A549 (cell line): ENCODE data around the gene ARL9.

Experiments used
- BHLHE40 ChIP-seq: IDR thresholded peaks from 2 replicates; pipeline ENCODE4 v1.6.1; 2012; ENCODE audit warnings: low read depth, low read length, inconsistent platforms
- KDM5A ChIP-seq: fragments of 200-600 bp; sonication (generic); IDR thresholded peaks from 2 replicates; pipeline ENCODE4 v1.6.1; 2016; ENCODE audit warnings: antibody characterized with exemption, mild to moderate bottlenecking
- MAFK ChIP-seq: fragments of 450-650 bp; IDR thresholded peaks from 2 replicates; pipeline ENCODE4 v1.6.1; 2014; ENCODE audit not compliant: partially characterized antibody
- POLR2A ChIP-seq: IDR thresholded peaks from 2 replicates; pipeline ENCODE4 v1.6.1; 2012; ENCODE audit warnings: mild to moderate bottlenecking, low read length
- RCOR1 ChIP-seq: fragments of 150-350 bp; IDR thresholded peaks from 2 replicates; pipeline ENCODE4 v1.6.1; 2014; ENCODE audit warnings: antibody characterized with exemption, low read length, low read depth
- TF ChIP-seq, protein P1 (sequence below): fragments of >200 bp; sonication (Bioruptor Twin); formaldehyde crosslinking; IDR thresholded peaks from 3 replicates; pipeline ENCODE4 v1.5.1; 2016

DNA sequence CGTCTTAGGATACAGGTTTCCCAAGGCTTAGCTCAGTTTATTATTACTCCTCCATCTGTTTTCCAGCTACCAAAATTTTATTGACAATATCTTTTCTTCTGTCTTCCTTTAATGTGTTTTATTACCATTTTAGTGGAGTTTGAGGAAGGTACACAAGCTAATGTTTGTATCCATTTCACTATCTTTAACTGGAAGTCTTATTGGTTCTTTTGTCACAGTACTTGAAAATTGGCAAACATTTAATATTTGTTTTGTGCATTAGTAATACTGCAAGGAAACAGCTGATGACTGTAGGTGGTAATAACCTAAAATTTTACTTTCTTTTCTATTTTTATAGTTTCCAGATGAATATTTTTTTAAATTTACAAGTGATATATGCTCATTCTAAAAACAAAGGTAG is 9.3 kb upstream of the ARL9 start:
- TF ChIP-seq, protein P1, sequence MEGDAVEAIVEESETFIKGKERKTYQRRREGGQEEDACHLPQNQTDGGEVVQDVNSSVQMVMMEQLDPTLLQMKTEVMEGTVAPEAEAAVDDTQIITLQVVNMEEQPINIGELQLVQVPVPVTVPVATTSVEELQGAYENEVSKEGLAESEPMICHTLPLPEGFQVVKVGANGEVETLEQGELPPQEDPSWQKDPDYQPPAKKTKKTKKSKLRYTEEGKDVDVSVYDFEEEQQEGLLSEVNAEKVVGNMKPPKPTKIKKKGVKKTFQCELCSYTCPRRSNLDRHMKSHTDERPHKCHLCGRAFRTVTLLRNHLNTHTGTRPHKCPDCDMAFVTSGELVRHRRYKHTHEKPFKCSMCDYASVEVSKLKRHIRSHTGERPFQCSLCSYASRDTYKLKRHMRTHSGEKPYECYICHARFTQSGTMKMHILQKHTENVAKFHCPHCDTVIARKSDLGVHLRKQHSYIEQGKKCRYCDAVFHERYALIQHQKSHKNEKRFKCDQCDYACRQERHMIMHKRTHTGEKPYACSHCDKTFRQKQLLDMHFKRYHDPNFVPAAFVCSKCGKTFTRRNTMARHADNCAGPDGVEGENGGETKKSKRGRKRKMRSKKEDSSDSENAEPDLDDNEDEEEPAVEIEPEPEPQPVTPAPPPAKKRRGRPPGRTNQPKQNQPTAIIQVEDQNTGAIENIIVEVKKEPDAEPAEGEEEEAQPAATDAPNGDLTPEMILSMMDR, result no peak
- TF ChIP-seq KDM5A, result no peak
- no peak for TF ChIP-seq RCOR1
- no peak for TF ChIP-seq POLR2A
- TF ChIP-seq MAFK, result no peak
- no peak for TF ChIP-seq BHLHE40
